ENCODE results near the gene HIPK4.
"Not testable (repeated sequence)": the region's sequence is repeated elsewhere in the genome, so short reads cannot be mapped to it uniquely, and the experiment has no call there.

HIPK4 gene

GRCh38 chr19:40336601-40336900 lies 53.4 kb downstream of the HIPK4 start:
- DNase-seq (ENCODE audit: low spot score) = no peak

- DNase-seq (ENCODE audit: low spot score) = no peak
Measured at GRCh38 chr19:40335855-40336600, 54.0 kb downstream of the HIPK4 start.

GRCh38 chr19:40335101-40335500 lies 54.9 kb downstream of the HIPK4 start:
- DNase-seq (ENCODE audit: low spot score) = no peak

- DNase-seq (ENCODE audit: low spot score) = not testable (repeated sequence)
Measured at GRCh38 chr19:40333083-40333482, 56.9 kb downstream of the HIPK4 start.

GRCh38 chr19:40332669-40333068 lies 57.3 kb downstream of the HIPK4 start:
- no peak for DNase-seq (ENCODE audit: low spot score)

- DNase-seq (ENCODE audit: low spot score) = no peak
Measured at GRCh38 chr19:40331052-40331451, 58.9 kb downstream of the HIPK4 start.

All from HuH-7.5 (cell line).